NB4 (cell line): Measurements from ENCODE around the gene ULK3.

Source experiments
- CTCF ChIP-seq: IDR thresholded peaks from one replicate; pipeline ENCODE4 v1.5.1; 2012; ENCODE audit warnings: low read depth, low read length
- MAX ChIP-seq: IDR thresholded peaks from 2 replicates; pipeline ENCODE4 v1.6.1; 2011; ENCODE audit warnings: low read depth, low read length
- POLR2A ChIP-seq: IDR thresholded peaks from 2 replicates; pipeline ENCODE4 v1.6.1; 2011; ENCODE audit warnings: mild to moderate bottlenecking; ENCODE audit not compliant: insufficient read length; ENCODE audit errors: extremely low read depth

GRCh38 chr15:74826921-74827320 is 16.0 kb downstream of the ULK3 start:
- TF ChIP-seq CTCF (no peak), POLR2A (no peak), MAX (no peak)
